K562 (cell line): ENCODE results near the gene FDX2. TPM values are rescaled to one million over a fixed set of nuclear protein-coding genes. Genes with fewer than 3 reads are reported as not detected.

ENCODE experiments used
- ATAC-seq: fragments of 200-7000 bp; cut with Tn5 transposase; 3 replicates; pipeline ENCODE4 v1.9.1; 2020; ENCODE audit warnings: moderate library complexity
- Bru-seq: library from RNA; stranded (reverse); fragments of 400-500 nt; gene quantifications from one replicate; lab custom pipeline; 2021; lab: Mats Ljungman, UMichigan
- BruChase-seq, 2 experiments: library from RNA; stranded (reverse); fragments of 400-500 nt; gene quantifications; one replicate each; lab custom pipeline; 2021; lab: Mats Ljungman, UMichigan
- BruUV-seq: library from RNA; stranded (reverse); fragments of 400-500 nt; replicated peaks from 2 replicates; lab custom pipeline; 2021; lab: Mats Ljungman, UMichigan
- CTCF ChIA-PET: fragments of 300-600 bp; formaldehyde crosslinking; extraction: SDS; loops from one replicate; lab custom pipeline; 2021; ENCODE audit warnings: low intra/inter-chr PET ratio; lab: Yijun Ruan, JAX
- POLR2A ChIA-PET: fragments of 300-600, 350-650 bp; sonication (Branson Sonifier 250); formaldehyde crosslinking; extraction: SDS; loops from one replicate; lab custom pipeline; 2021; ENCODE audit warnings: antibody characterized with exemption, inconsistent platforms; lab: Yijun Ruan, JAX
- DNase-seq, 4 experiments: peaks; one replicate each; pipeline versions ENCODE4 v3.0.0 to v3.0.0-alpha.2; 2011 to 2018; ENCODE audit warnings: low spot score in 3 of 4, mixed read lengths in 3 of 4; ENCODE audit errors: extremely low read depth in 1 of 4
- FAIRE-seq: peaks from 2 replicates; lab custom pipeline; 2011; peaks lifted over from hg19 to GRCh38; lab: Jason Lieb, UNC
- H2AFZ ChIP-seq: 2 replicates; pipeline ENCODE4 v1.6.0; 2011; ENCODE audit warnings: low read depth, low read length, control low read depth, inconsistent platforms
- H3K27ac ChIP-seq: fragments of 200-600 bp; 3 replicates; pipeline ENCODE4 v1.8.0; 2011; ENCODE audit warnings: low read depth, mild to moderate bottlenecking, control low read depth, inconsistent platforms, low read length, moderate library complexity, mixed read lengths; ENCODE audit errors: extremely low read depth
- H3K27me3 ChIP-seq, 2 experiments: fragments of 300-600 bp in 1 of 2; 2 replicates in 1 of 2; 3 replicates in 1 of 2; pipeline versions ENCODE4 v1.6.0 to v1.8.0; 2011; ENCODE audit warnings: inconsistent platforms in 2 of 2, low read length in 2 of 2, mild to moderate bottlenecking in 1 of 2, mixed read lengths in 1 of 2, moderate library complexity in 1 of 2; ENCODE audit not compliant: control insufficient read depth in 2 of 2, insufficient read depth in 2 of 2
- H3K36me3 ChIP-seq: fragments of 300-600 bp; 3 replicates; pipeline ENCODE4 v1.8.0; 2011; ENCODE audit warnings: mild to moderate bottlenecking, low read length, inconsistent platforms; ENCODE audit not compliant: control insufficient read depth, insufficient read depth
- H3K4me1 ChIP-seq, 2 experiments: fragments of 200-600 bp in 1 of 2; replicated peaks in 1 of 2; 2 replicates in 1 of 2; 3 replicates in 1 of 2; pipeline versions ENCODE4 v1.5.1 to v1.8.0; 2011; ENCODE audit warnings: inconsistent platforms in 2 of 2, low read length in 2 of 2, mild to moderate bottlenecking in 1 of 2, mixed read lengths in 1 of 2, moderate library complexity in 1 of 2; ENCODE audit not compliant: control insufficient read depth in 2 of 2, insufficient read depth in 2 of 2
- H3K4me2 ChIP-seq: 2 replicates; pipeline ENCODE4 v1.6.1; 2011; ENCODE audit warnings: low read length, control low read depth, inconsistent platforms, mixed read lengths; ENCODE audit not compliant: insufficient read depth
- H3K4me3 ChIP-seq: fragments of 200-600 bp; sonication (generic), shearing (Covaris generic); 2 replicates; pipeline ENCODE4 v1.5.1; 2016; ENCODE audit warnings: control low read depth, inconsistent platforms
- H3K79me2 ChIP-seq: fragments of 200-600 bp; 3 replicates; pipeline ENCODE4 v1.8.0; 2011; ENCODE audit warnings: low read length, inconsistent platforms; ENCODE audit not compliant: control insufficient read depth, insufficient read depth
- H3K9ac ChIP-seq, 2 experiments: 2 replicates each; pipeline versions ENCODE4 v1.6.0 to v1.6.1; 2011; ENCODE audit warnings: low read depth in 2 of 2, low read length in 2 of 2, control low read depth in 1 of 2, inconsistent platforms in 1 of 2, mild to moderate bottlenecking in 1 of 2, mixed read lengths in 1 of 2; ENCODE audit not compliant: insufficient read depth in 1 of 2
- H3K9me1 ChIP-seq: one replicate; pipeline ENCODE4 v1.6.0; 2011; ENCODE audit warnings: inconsistent platforms, mild to moderate bottlenecking, low read length, moderate library complexity; ENCODE audit not compliant: control insufficient read depth, insufficient read depth
- H3K9me3 ChIP-seq: replicated peaks from 2 replicates; pipeline ENCODE4 v1.5.1; 2011; ENCODE audit warnings: low read depth, low read length, inconsistent platforms; ENCODE audit not compliant: control insufficient read depth, insufficient read depth
- H4K20me1 ChIP-seq: replicated peaks from 2 replicates; pipeline ENCODE4 v1.6.1; 2011; ENCODE audit warnings: low read length, inconsistent platforms, mixed read lengths; ENCODE audit not compliant: control insufficient read depth, insufficient read depth
- BHLHE40 ChIP-seq: IDR thresholded peaks from 2 replicates; pipeline ENCODE4 v1.6.1; 2011; ENCODE audit warnings: low read length, improper control_type of control experiment
- CHD2 ChIP-seq: IDR thresholded peaks from 2 replicates; pipeline ENCODE4 v1.6.1; 2011; ENCODE audit warnings: low read depth, low read length
- ELF4 ChIP-seq: fragments of 450-650 bp; formaldehyde crosslinking; IDR thresholded peaks from 2 replicates; pipeline ENCODE4 v1.4.0; 2022; ENCODE audit warnings: missing genetic modification characterization
- EP400 ChIP-seq: fragments of 450-650 bp; IDR thresholded peaks from 2 replicates; pipeline ENCODE4 v1.6.1; 2017; ENCODE audit warnings: antibody characterized with exemption, mild to moderate bottlenecking, moderate library complexity
- GTF2F1 ChIP-seq: IDR thresholded peaks from 2 replicates; pipeline ENCODE4 v1.6.1; 2011; ENCODE audit warnings: low read depth, low read length, improper control_type of control experiment
- KDM4B ChIP-seq, 2 experiments: fragments of 450-650 bp in 1 of 2; sonication (generic) in 1 of 2; IDR thresholded peaks; 2 replicates each; pipeline ENCODE4 v1.6.1; 2016 to 2017; ENCODE audit warnings: borderline replicate concordance in 2 of 2, antibody characterized with exemption in 1 of 2, low read depth in 1 of 2, mild to moderate bottlenecking in 1 of 2
- KLF13 ChIP-seq: fragments of 450-650 bp; IDR thresholded peaks from 2 replicates; pipeline ENCODE4 v1.6.1; 2016; ENCODE audit warnings: missing genetic modification characterization, low read depth, mild to moderate bottlenecking, missing compliant biosample characterization, moderate library complexity, borderline replicate concordance
- MEIS2 ChIP-seq: fragments of 450-650 bp; IDR thresholded peaks from 2 replicates; pipeline ENCODE4 v1.6.1; 2014; ENCODE audit warnings: mild to moderate bottlenecking; ENCODE audit not compliant: partially characterized antibody
- ZNF384 ChIP-seq: IDR thresholded peaks from 2 replicates; pipeline ENCODE4 v1.6.1; 2012; ENCODE audit warnings: low read depth, low read length, improper control_type of control experiment
- WGBS: fragments of 100-300 bp; shearing (Covaris generic); methylation state at CpG from one replicate; pipeline ENCODE4 v1.1.6; 2016; ENCODE audit warnings: low coverage, mixed read lengths; ENCODE audit not compliant: insufficient coverage; ENCODE audit errors: missing lambda C conversion rate; 5-methylcytosine and 5-hydroxymethylcytosine counted together
- in situ Hi-C: fragments of 300-500 bp; cut with MboI; formaldehyde crosslinking; loops from 4 replicates; pipeline ENCODE4 v1.15.0; 2018; ENCODE audit warnings: inconsistent platforms, mixed read lengths
- intact Hi-C: fragments of 100-400 bp; cut with micrococcal nuclease; formaldehyde crosslinking; loops from 2 replicates; pipeline ENCODE4 v1.14.2; 2022
- long read RNA-seq, 3 experiments: library from polyadenylated mRNA in 2 of 3; library from RNA in 1 of 3; unstranded in 2 of 3; stranded (forward) in 1 of 3; transcript quantifications; one replicate each; pipeline ENCODE4 v2.0.0, GENCODE V29; 2019 to 2022
- polyA minus RNA-seq, 3 experiments: library from RNA; depleted of rRNA, polyadenylated mRNA; stranded (reverse); fragments of >200 nt; gene quantifications; 2 replicates each; pipeline ENCODE4 v1.2.3, GENCODE V29; 2011
- polyA plus RNA-seq, 8 experiments: library from polyadenylated mRNA; depleted of rRNA in 4 of 8; stranded (reverse) in 5 of 8; unstranded in 3 of 8; fragments of >200 nt; fragmentation: Nextera tagmentation in 2 of 8; fragmentation: Illumina TruSeq in 1 of 8; extraction: Ambion mirVana in 2 of 8; extraction: Trizol in 1 of 8; gene quantifications; 2 replicates each; pipeline versions ENCODE4 v1.2.1 to v1.2.3, GENCODE V29; 2011 to 2014; ENCODE audit warnings: inconsistent platforms in 1 of 8, missing spikeins in 1 of 8
- total RNA-seq, 7 experiments: library from RNA; depleted of rRNA in 6 of 7; stranded (reverse); fragments of >200 nt in 6 of 7; fragmentation: Illumina TruSeq in 2 of 7; extraction: Trizol in 2 of 7; gene quantifications; 2 replicates each; pipeline versions ENCODE4 v1.2.1 to v1.2.3, GENCODE V29; 2011 to 2021; ENCODE audit warnings: low replicate concordance in 1 of 7
- TF ChIP-seq, protein P1 (sequence below): fragments of 250-450 bp; sonication (Bioruptor Pico); IDR thresholded peaks from 2 replicates; pipeline ENCODE4 v1.8.0; 2022; ENCODE audit warnings: moderate library complexity, mild to moderate bottlenecking, inconsistent platforms
- TF ChIP-seq, protein P2 (sequence below): fragments of 450-650 bp; IDR thresholded peaks from 2 replicates; pipeline ENCODE4 v1.6.1; 2014; ENCODE audit warnings: low read depth, mild to moderate bottlenecking, moderate library complexity, borderline replicate concordance

Gene FDX2
- 10.6 and 53.0 TPM in 2 replicates for total RNA-seq (2011; cell fraction: chromatin; rRNA removed; ENCODE audit: low replicate concordance)
- total RNA-seq (2011; cell fraction: nucleolus; rRNA removed): 44.7 and 46.7 TPM in 2 replicates
- 24.2 and 28.0 TPM in 2 replicates for total RNA-seq (2011; cell fraction: nucleoplasm; rRNA removed)
- total RNA-seq (2014; rRNA removed): 47.0 and 59.4 TPM in 2 replicates
- 9.7 and 15.9 TPM in 2 replicates for total RNA-seq (2014; rRNA removed; fragmentation: Illumina TruSeq; extraction: Trizol)
- 28.9 and 29.7 TPM in 2 replicates for total RNA-seq (2015; rRNA removed; fragmentation: Illumina TruSeq; extraction: Trizol)
- 34.8 and 36.8 TPM in 2 replicates for total RNA-seq (2021)
- polyA plus RNA-seq (2011; rRNA removed): 22.3 and 33.3 TPM in 2 replicates
- polyA plus RNA-seq (2011; cell fraction: cytosol; rRNA removed): 47.1 and 82.4 TPM in 2 replicates
- polyA plus RNA-seq (2011; cell fraction: nucleus; rRNA removed): 33.5 and 61.9 TPM in 2 replicates
- polyA plus RNA-seq (2012): 27.6 and 42.2 TPM in 2 replicates
- polyA plus RNA-seq (2014; fragmentation: Illumina TruSeq; extraction: Trizol): 47.2 and 55.3 TPM in 2 replicates
- 1 to 10 TPM; 2.5 to 5.8 TPM for polyA plus RNA-seq (2014; fragmentation: Nextera tagmentation; extraction: Ambion mirVana)
- polyA plus RNA-seq (2014; rRNA removed): 49.2 and 49.8 TPM in 2 replicates
- polyA minus RNA-seq (2011; rRNA and poly(A)+ RNA removed): 4.9 and 9.2 TPM in 2 replicates
- 14.3 and 14.5 TPM in 2 replicates for polyA minus RNA-seq (2011; cell fraction: cytosol; rRNA and poly(A)+ RNA removed)
- 5.3 and 9.6 TPM in 2 replicates for polyA minus RNA-seq (2011; cell fraction: nucleus; rRNA and poly(A)+ RNA removed)
- percentile 76 among the genes with signal in this experiment for Bru-seq, nascent RNA
- percentile 71 among the genes with signal in this experiment for BruChase-seq, experiment 1, labeled RNA remaining after a 2-hour chase
- percentile 81 among the genes with signal in this experiment for BruChase-seq, experiment 2, labeled RNA remaining after a 6-hour chase
- long read RNA-seq, experiment 1, transcript FDX2-202 (5 exons, 1,012 nt): major isoform, 31 of 85 reads
- long read RNA-seq, experiment 1, transcript FDX2-203 (4 exons, 635 nt): minor isoform, 6 of 85 reads
- long read RNA-seq, experiment 1, partial matches to known transcripts: 43 of 85 reads
- long read RNA-seq, experiment 1, other reads (novel, unspliced or antisense): 3 of 85 reads
- long read RNA-seq, experiment 2, transcript FDX2-202 (5 exons, 1,012 nt): major isoform, 20 of 47 reads
- long read RNA-seq, experiment 2, transcript FDX2-203 (4 exons, 635 nt): major isoform, 20 of 47 reads
- long read RNA-seq, experiment 2, partial matches to known transcripts: 4 of 47 reads
- long read RNA-seq, experiment 2, other reads (novel, unspliced or antisense): 2 of 47 reads
- long read RNA-seq, experiment 3, transcript FDX2-203 (4 exons, 635 nt): minor isoform, 7 of 41 reads
- long read RNA-seq, experiment 3, transcript FDX2-202 (5 exons, 1,012 nt): major isoform, 16 of 41 reads
- long read RNA-seq, experiment 3, partial matches to known transcripts: 13 of 41 reads
- long read RNA-seq, experiment 3, other reads (novel, unspliced or antisense): 1 of 41 reads

DNA sequence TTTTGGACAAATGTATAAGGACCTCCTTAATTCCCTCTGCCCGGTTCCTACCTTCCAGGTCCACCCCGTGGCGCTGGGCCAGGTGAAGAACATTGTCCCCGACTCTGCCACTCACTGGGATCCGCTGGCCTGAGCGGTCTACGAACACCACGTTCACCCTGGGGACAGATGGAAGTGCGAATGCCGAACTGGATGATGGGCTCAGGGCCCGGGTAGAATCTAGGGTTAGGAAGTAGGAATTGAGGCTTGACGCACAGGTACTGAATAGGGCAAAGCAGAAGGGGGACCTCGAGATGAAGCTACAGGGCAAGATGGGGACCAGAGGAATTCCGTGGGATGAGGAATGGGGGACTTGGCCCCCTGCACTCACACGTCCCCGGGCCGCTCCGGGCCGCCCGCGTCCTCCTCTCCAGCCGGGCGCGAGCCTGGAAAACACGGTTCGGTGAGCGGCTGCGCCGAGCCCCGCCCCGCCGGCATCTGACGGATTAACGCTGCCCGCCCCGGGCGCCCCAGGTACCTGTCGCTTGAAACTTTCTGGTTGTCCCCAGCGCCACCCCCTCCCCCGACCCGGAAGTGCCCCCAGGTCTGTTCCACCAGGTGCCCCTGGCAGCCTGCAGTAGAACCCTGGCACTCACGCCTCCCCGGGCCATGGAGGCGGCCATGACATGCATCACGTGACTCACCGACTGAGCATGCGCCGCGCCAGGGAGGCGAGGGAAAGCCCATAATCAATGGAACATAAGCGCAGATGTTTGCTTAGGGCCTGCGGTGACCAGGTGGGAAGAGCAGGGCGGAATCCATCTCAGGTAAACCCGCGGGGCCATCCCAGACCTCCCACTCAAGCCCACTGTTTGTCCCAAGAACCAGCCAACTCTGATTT lies at the start of gene FDX2:
Gene FDX2 (minus strand): TSS at position 681 of the 880 bp plus-strand sequence. CDS start 19 bp downstream, at position 662.
- FAIRE-seq: peak; percentile 74
- Histone ChIP-seq H3K9me3 (no peaks in the 10 kb centered on the region), H3K79me2 (peaks cover 23% of the 10 kb centered on the region), H3K9me1 (no peaks in the 10 kb centered on the region), H3K36me3 (peaks cover 62% of the 10 kb centered on the region; the same call in 2 of the 3 replicates), H3K4me1 (peaks cover 20 to 48% of the 10 kb centered on the region in 2 experiments), H4K20me1 (0 out of 2 replicates have a peak, but pooled peaks cover 8% of the 10 kb centered on the region), H3K9ac (peak within 1 kb of the TSS; percentile 74 to 96), H3K4me3 (peak within 1 kb of the TSS; percentile 82), H3K27me3 (no peaks in the 10 kb centered on the region), H2AFZ (peak within 1 kb of the TSS; percentile 92), H3K27ac (peak within 1 kb of the TSS; percentile 73), H3K4me2 (peak within 1 kb of the TSS; percentile 99)
- ChIA-PET POLR2A (interaction anchor here (0.6 to 3.3 kb wide), 13 partner anchors 9 to 131 kb away, joined by 3 to 19 read pairs (median 3); partner anchors contain the start of genes ICAM1 and RAVER1), CTCF (no interaction called here)
- under 1% methylated on average over 43 of the region's 55 CpGs for WGBS
- TSS peak; percentile 46 for BruUV-seq
- ATAC-seq: peak; percentile 90
- intact Hi-C loops: loop anchor here (1.0 kb wide), 1 partner anchor 17 kb away; no protein-coding TSS in a partner anchor
- peak; percentile 89 to 91 (median 90) for DNase-seq
- in situ Hi-C loops: no loop called here
- peak; percentile 94 for TF ChIP-seq BHLHE40
- TF ChIP-seq, protein P1, sequence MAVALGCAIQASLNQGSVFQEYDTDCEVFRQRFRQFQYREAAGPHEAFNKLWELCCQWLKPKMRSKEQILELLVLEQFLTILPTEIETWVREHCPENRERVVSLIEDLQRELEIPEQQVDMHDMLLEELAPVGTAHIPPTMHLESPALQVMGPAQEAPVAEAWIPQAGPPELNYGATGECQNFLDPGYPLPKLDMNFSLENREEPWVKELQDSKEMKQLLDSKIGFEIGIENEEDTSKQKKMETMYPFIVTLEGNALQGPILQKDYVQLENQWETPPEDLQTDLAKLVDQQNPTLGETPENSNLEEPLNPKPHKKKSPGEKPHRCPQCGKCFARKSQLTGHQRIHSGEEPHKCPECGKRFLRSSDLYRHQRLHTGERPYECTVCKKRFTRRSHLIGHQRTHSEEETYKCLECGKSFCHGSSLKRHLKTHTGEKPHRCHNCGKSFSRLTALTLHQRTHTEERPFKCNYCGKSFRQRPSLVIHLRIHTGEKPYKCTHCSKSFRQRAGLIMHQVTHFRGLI: no peak
- peak; percentile 26; the same call in 1 of the 2 replicates for TF ChIP-seq CHD2
- peak; percentile 8 for TF ChIP-seq MEIS2
- 0 out of 4 replicates have a peak, but pooled peaks of 1 of the 2 experiments have one; percentile 63 for TF ChIP-seq KDM4B (IDR thresholded peaks at IDR 0.05; ENCODE audit: borderline replicate concordance in 2 of 2, low read depth in 1 of 2)
- peak; percentile 71; the same call in 1 of the 2 replicates for TF ChIP-seq KLF13 (tag)
- 0 out of 2 replicates have a peak, but pooled peaks have one; percentile 21 for TF ChIP-seq ZNF384
- TF ChIP-seq ELF4: 0 out of 2 replicates have a peak, but pooled peaks have one; percentile 5
- TF ChIP-seq GTF2F1: peak; percentile 39; the same call in 1 of the 2 replicates
- TF ChIP-seq, protein P2, sequence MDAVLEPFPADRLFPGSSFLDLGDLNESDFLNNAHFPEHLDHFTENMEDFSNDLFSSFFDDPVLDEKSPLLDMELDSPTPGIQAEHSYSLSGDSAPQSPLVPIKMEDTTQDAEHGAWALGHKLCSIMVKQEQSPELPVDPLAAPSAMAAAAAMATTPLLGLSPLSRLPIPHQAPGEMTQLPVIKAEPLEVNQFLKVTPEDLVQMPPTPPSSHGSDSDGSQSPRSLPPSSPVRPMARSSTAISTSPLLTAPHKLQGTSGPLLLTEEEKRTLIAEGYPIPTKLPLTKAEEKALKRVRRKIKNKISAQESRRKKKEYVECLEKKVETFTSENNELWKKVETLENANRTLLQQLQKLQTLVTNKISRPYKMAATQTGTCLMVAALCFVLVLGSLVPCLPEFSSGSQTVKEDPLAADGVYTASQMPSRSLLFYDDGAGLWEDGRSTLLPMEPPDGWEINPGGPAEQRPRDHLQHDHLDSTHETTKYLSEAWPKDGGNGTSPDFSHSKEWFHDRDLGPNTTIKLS: no peak
- TF ChIP-seq EP400: peak; percentile 67
